HL-60/S4 treated with retinoic acid at 250 ng/mL for 4 days and 3 days (cell line): ENCODE results near the gene LEKR1.
"Not testable (repeated sequence)": the region's sequence is repeated elsewhere in the genome, so short reads cannot be mapped to it uniquely, and the experiment has no call there.

Source experiments
- in situ Hi-C: fragments of 300-500 bp; cut with MboI; formaldehyde crosslinking; loops from 2 replicates; pipeline ENCODE4 v1.7.0; 2022; ENCODE audit warnings: low sequenced_read_pairs

LEKR1 gene

GRCh38 chr3:156897851-156898250 is 71.7 kb downstream of the LEKR1 start:
- in situ Hi-C loops, result not testable (repeated sequence)

DNA sequence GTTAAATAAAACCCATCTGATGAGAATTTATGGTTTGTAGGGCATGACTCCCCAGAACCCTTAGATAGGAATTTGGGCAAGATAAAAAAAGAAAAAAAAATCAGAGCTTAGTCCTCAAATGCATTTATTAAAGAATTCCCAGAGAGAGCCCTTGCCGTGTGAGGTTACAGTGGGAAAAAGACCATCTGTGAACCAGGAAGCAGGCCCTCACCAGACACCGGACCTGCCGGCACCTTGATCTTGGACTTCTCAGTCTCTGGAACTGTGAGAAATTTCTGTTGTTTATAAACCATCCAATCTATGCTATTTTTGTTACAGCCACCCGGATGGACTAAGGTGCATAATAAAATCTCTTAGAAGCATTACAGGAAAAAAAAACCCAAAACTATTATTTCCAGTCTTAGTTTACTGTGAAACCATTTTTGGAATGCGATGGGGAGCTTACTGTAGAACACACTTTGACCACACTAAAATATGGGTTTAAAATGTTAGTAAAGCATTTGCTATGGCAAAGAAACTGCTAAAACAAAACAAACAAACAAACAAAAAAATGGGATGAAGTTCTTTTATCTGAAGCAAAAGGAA is 72.2 kb downstream of the LEKR1 start:
- in situ Hi-C loops, result no loop called here

GRCh38 chr3:156899951-156900350 is 73.8 kb downstream of the LEKR1 start:
- in situ Hi-C loops, result no loop called here

DNA sequence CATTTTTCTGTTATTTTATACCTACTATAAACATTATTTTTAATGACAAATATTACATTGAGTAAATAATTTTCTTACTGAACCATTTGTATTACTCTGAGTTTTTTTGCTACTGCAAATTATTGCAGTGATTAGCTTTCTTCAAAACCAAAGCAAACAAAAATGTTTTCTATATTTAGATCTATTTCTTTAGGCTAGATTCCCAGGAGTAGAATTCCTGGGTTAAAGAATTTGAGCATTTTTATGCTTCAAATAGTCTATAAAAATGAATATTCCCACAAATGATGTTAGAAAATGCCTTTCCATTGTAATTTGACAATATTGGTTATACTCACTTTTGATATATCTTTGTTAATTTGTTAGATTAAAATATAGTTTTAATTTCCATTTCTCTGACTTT is 76.8 kb downstream of the LEKR1 start:
- in situ Hi-C loops, result no loop called here

GRCh38 chr3:156906275-156906674 is 80.1 kb downstream of the LEKR1 start:
- in situ Hi-C loops, result no loop called here

DNA sequence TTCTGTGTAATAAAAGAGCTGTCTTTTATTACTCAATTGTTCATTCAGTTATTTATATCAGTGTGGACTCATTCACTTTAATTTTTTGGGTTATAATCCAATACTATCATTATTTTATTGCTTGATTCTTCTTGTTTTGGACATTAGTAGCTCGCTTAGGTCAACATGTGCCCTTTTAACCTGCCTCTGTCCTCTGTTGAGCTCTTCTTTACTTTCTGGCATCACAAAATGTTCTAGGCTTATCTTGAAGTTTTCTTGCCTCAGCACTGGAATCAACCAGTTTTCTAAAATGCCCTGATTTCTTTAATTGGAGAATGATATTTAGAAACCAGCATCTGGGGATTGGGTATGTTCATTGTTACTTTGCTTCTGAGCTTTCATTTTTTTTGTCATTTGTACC is 82.2 kb downstream of the LEKR1 start:
- in situ Hi-C loops, result no loop called here

- in situ Hi-C loops, result no loop called here
These were observed 83.9 kb downstream of the LEKR1 start for GRCh38 chr3:156910022-156910421.

DNA sequence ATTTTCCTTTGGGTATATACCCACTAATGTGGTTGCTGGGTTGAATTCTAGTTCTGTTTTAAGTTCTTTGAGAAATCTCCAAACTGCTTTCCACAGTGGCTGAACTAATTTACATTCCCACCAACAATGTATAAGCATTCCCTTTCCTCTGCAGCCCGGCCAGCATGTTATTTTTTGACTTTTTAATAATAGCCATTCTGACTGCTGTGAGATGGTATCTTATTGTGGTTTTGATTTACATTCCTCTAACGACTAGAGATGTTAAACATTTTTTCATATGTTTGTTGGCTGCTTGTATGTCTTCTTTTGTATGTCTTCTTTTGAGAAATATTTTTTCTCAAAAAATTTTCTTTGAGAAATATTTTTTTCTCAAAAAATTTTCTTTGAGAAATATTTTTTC is 84.7 kb downstream of the LEKR1 start:
- in situ Hi-C loops, result not testable (repeated sequence)

- in situ Hi-C loops, result not testable (repeated sequence)
These were observed 88.1 kb downstream of the LEKR1 start for GRCh38 chr3:156914300-156914699.

DNA sequence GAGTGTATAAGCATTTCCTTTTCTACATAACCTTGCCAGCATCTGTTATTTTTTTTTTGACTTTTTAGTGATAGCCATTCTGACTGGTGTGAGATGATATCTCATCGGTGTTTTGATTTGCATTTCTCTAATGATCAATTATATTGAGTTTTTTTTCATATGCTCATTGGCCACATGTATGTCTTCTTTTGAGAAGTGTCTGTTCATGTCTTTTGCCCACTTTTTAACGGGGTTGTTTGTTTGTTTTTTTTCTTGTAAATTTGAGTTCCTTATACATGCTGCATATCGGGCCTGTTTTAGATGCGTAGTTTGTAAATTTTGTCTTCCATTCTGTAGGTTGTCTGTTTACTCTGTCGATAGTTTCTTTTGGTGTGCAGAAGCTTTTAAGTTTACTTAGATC is 89.2 kb downstream of the LEKR1 start:
- in situ Hi-C loops, result no loop called here

DNA sequence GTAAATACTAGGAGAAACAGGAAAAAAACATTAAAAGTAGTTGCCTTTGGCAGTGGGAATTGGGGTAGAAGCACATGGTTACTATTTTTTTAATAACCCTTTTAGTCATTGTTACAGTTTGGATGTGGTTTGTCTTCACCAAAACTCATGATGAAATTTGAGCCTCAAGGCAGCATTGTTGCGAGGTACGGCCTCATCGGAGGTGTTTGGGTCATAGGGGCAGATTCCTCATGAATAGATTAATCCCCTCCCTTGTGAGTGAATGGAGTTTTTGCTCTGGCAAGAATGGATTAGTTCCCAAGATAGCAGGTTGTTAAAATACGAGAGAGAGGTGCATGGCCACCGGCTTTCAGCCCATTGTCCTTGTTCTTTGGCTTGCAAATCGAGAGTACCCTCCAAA is 92.6 kb downstream of the LEKR1 start:
- in situ Hi-C loops, result no loop called here

DNA sequence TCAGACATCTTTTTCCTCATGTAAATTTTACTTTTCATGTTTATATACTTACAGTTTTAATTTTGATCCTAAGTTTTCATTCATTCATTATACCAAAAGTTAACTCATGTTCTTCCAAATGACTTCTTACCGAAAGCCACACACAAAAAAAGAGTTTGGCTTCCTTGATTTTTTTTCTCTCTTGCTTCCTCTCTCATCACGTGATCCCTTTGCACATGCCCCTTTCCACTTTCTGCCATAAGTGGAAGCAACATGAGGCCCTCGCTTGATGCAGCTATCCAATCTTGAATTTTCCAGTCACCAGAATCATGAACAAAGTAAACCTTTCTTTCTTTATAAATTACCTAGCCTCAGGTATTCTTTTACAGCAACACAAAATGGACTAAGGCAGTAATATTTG is 93.7 kb downstream of the LEKR1 start:
- in situ Hi-C loops, result no loop called here

DNA sequence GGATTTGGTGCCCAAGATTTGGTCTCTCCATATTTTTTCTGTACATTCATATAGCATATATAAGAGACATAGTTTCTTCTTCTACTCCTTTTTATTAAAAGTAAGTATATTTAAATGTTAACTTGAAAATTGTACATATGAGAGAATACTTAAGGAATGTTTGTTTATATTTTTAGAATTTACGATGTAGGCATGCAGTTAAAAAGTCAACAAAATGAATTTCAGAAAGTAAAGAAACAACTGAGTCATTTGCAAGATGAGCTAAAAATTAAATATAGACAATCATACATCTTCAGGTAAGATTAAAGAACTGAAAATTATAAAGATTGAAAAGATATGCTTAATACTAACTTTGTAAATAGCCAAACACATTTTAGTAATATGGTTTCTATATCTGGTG is 94.2 kb downstream of the LEKR1 start:
- in situ Hi-C loops, result no loop called here

GRCh38 chr3:156923349-156923748 is 97.2 kb downstream of the LEKR1 start:
- in situ Hi-C loops, result no loop called here

DNA sequence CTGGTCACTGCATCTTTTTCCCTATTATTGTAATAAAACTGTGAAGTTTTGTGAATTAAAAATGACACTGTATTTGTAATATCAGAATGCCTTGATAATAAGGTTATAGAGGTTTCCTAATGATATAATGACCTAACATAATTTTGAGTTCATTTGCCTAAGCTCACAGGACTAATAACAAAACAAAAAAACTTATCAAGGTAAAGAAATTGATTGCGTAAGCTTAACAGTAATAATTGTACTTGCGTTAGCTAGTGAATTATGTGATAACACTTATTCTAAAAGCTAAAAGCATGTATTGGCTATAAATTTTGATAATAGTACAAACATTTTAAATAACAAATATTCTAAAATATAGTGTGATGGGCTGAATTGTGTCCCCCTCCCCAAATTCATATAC is 112.6 kb downstream of the LEKR1 start:
- in situ Hi-C loops, result no loop called here

GRCh38 chr3:156939315-156939714 is 113.2 kb downstream of the LEKR1 start:
- in situ Hi-C loops, result no loop called here

DNA sequence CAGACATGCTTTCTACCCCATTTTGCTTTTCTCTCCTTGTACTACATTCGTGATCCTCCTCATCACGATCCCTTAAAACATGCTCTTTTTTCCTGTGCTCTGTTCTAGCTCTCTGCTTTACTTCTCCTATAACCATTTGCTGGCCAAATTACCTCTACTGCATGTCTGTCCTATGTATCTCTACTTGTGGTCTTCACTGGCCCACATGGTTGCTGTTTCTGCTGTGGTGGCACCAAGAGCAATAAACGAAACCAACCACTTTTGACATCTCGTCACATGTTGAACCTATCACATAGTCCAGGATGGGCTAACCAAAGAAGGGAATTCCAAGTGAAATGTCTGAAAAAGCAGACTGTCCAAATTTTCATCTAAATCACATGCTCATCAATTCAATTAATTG is 115.2 kb downstream of the LEKR1 start:
- in situ Hi-C loops, result no loop called here

GRCh38 chr3:156948402-156949210 is 122.5 kb downstream of the LEKR1 start:
- in situ Hi-C loops, result no loop called here

DNA sequence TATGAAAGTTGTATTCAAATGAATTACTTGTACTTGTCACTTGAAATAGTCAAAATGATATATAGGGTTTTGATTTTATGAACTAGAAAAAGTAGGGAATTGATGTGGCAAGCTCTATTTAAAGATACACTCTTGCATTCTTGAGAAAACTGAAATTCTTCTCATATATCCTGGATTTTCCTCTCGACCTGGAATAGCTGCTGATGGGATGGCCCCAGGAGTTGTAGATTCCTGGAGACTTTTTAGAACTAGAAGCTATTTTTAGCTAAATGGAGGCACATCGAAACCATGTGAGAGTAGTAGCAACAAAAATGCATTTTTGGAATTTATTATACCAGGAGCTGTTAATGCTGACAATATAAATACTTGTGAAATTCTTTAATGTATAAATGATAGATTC is 125.9 kb downstream of the LEKR1 start:
- in situ Hi-C loops, result no loop called here

DNA sequence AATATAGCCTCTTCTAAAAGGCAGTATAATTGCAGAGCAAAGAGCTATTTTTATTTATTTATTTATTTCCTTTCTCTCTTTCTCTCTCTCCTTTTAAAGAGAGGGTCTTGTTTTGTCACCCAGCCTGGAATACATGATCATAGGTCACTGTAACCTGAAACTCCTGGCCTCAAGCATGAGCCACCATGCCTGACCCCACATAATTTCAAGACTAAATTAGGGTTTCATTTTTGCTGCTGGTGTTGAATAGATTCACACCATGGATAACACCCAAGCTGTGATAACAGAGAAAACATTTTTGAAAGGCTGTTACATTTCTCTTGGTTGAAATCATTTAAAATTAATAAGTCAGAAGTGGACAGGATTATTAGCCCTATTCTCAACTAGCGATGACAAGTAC is 131.6 kb downstream of the LEKR1 start:
- in situ Hi-C loops, result no loop called here

DNA sequence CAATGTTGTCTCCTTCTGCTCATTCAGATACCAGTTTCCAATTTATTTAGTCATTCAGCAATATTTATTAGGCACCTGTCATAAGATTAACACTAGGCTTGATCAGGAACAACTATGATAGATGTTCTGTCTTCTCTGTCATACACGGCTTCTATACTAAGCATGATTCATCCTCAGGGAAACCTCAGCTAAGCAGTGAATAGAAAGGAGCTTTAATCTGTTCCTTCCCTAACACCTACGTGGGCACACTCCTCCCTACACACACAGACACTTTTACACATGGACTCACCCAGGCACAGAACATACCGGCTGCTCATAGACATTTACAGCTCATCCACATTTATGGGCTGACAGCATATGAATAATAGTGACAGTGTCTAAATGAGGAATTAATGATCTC is 136.9 kb downstream of the LEKR1 start:
- in situ Hi-C loops, result no loop called here

DNA sequence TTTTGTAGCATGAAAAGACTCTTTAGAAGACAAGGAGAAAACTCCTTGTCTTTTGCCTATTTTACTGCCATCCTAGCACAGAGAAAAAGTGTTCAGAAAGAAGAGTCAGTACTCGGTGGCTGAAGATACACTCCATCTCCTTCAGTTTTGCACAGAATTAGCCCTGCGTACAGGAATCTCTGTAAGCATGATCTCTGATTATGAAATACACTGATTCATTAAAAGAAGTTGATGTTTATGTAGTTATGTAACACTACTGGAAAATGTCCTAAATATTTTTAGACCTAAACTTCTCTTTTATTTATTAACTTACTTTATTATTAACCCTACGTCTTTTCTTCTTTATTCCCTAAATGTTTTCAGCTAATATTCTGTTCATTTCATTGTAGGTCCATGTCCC is 138.4 kb downstream of the LEKR1 start:
- in situ Hi-C loops, result no loop called here

DNA sequence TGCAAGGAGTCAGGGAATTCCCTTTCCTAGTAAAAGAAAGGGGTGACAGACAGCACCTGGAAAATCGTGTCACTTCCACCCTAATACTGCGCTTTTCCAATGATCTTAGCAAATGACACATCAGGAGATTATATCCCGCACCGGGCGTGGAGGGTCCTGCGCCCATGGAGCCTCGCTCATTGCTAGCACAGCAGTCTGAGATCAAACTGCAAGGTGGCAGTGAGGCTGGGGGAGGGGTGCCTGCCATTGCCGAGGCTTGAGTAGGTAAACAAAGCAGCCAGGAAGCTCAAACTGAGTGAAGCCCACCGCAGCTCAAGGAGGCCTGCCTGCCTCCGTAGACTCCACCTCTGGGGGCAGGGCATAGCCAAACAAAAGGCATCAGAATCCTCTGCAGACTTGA is 140.2 kb downstream of the LEKR1 start:
- in situ Hi-C loops, result not testable (repeated sequence)
